ENCODE measurements around the gene IGSF23.
"Not testable (repeated sequence)": the region's sequence is repeated elsewhere in the genome, so short reads cannot be mapped to it uniquely, and the experiment has no call there.

The IGSF23 gene

DNA sequence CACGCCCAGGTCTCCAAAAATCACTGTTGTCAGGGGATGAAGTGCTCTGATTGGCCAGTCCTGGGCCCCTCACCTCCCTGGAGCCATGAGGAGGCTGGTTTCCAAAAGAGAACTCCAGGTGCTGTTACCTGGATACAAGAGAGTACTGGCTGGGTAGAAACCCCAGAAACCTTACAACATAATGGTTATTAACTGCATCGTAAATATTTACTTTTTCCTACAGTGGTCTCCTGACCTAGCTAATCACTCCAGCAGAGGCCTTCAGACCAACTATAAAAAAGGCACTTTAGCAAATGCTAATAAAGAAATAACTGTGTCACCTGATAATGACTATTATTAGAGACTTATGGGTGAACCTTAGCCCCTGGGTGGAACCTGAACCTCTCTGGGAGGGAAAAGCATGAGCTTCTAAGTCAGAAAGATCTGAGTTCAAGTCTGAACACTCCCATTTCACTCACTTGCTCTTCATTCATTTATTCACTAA, 1.5 kb upstream of the IGSF23 start:
- DNase-seq (ENCODE audit: low read depth in 2 of 2) = no peak

DNA sequence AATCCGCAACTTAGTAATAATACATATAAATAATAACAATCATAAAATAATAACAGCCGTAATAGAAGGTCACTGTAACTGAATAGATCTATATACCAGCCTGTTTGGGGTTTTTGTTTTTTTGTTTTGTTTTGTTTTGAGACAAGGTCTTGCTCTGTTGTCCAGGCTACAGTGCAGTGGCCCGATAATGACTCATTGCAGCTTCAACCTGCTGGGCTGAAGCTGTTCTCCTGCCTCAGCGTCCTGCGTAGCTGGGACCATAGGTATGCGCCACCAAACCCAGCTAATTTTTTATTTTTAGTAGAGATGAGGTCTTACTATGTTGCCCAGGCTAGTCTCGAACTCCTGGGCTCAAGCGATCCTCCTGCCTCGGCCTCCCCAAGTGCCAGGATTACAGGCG, 950 bp downstream of the IGSF23 start:
- no peak for DNase-seq (ENCODE audit: low read depth in 2 of 2)

DNA sequence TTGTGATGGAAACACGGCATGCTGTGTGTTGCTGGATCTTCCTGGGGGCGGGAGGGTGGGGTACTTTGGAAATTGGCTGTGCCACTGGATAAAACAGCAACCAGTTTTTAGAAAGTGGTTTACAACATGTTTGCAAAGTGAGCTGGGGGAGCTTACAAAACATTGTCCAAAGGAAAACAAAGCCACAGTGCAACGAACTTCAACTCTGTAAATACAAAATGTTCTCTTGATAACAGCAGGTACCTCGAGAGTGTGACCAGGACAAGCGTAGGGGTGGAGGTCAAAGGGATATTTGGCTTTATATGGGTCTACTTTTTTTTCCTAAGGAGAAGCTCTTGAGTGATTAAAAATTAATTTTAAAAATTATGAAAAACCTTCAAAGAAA, 2.5 kb downstream of the IGSF23 start:
- no peak for DNase-seq (ENCODE audit: low read depth in 2 of 2)

DNA sequence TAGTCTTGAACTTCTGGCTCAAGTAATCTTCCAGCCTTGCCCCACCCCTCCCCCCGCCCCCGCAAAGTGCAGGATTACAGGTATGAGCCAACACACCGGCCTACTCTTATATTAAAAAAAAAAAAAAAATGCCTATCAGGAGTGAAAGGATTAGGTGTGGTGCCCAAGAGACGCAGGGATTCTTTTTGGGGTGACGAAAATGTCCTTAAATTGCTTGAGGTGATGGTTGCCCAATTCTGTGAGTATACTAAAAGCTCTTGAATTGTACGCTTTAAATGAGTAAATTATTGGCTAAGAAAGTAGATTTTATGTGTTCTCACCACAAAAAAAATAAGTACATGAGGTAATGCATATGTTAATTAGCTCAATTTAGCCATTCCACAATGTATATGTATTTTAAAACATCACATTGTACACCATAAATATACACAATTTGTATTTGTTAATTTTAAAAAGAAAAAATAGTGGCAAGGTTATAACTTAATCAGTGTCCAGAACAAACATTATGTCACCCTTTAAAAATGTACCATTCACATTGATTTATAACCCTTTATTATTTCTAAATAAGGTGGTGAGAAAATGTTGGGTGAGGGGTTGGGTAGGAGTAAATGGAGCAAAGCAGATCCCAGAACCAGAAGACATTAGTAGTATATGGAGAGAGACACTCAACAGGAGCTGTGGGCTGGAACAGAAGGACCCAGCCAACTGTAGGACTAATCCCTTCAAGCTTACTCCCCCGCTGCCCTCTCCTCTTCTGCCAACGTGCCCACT, 3.9 kb downstream of the IGSF23 start:
- no peak for DNase-seq (ENCODE audit: low read depth in 2 of 2)

DNA sequence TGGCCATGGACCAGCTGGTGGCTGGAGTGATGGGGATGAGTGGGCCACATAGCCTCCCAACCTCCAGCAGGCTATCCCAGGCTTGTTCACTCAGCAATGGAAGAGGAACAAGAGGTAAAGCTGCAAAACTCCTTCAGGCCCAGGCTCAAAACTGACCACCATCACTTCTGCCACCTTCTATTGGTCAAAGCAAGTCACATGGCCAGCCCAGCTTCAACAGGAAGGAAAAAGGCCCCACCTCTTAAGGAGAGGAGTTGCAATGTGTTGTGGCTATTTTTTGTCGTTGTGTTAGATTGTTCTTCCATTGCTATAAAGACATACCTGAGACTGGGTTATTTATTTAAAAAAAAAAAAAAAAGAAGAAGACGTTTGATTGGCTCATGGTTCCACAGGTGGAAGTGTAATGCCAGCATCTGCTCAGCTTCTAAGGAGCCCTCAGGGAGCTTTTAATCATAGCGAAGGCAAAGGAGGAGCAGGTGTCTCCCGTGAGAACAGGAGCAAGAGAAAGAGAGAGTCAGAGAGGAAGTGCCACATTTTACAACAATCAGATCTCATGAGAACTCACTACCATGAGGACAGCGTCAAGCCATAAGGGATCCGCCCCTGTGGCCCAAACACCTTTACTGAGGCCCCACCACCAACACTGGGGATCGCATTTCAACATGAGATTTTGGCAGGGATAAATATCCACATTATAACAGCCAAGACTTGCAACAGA, 5.4 kb downstream of the IGSF23 start:
- DNase-seq (ENCODE audit: low read depth in 2 of 2) = no peak

DNA sequence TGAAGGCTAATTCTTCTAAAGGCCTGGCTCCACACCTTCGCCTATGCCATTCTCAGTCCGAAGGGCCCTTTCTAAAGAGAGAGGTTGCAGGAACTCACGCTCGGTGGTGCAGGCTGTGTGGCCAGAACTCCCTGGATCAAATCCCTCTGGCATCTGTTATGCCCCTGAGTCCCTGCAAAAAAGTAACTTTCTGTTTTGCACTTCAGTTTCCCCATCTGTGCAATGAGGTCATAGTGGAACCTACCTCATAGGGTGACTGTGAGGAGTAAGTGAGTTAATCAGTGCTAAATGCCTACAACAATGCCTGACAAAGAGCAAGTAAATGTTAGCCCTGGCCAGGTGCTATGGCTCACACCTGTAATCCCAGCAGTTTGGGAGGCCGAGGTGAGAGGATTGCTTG, 7.3 kb downstream of the IGSF23 start:
- DNase-seq (ENCODE audit: low read depth in 2 of 2) = no peak

DNA sequence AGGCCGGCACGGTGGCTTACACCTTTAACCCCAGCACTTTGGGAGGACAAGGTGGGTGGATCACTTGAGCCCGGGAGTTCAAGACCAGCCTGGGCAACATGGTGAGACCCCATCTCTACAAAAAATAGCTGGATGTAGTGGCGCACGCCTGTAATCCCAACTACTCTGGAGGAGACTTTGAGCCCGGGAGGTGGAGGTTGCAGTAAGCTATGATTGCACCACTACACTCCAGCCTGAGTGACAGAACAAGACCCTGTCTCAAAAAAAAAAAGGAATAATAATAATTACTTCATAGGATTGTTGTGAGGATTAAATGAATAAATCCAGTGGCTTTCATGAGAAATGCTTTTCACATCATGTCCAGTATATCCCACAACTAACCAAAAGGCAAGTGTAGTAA, 8.0 kb downstream of the IGSF23 start:
- no peak for DNase-seq (ENCODE audit: low read depth in 2 of 2)

DNA sequence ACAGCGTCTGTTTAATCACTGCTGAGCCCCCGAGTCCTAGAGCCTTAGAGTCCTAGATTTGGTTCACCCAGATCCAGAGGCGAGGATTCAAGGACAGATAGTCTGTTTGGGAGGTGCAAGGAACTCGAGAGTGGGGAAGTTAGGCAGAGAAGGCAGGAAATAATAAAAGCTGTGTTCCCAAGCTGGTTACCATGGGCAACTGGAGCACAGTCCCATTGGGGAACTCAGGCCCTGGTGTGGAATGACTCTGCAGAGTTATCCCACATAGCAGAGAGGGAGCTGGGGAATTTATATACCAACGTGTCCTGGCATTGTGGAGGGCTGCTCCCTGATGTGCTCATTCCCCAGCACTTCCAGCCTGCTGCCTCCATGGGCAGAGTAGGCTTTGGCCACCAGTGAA, 9.7 kb downstream of the IGSF23 start:
- DNase-seq (ENCODE audit: low read depth in 2 of 2) = no peak

DNA sequence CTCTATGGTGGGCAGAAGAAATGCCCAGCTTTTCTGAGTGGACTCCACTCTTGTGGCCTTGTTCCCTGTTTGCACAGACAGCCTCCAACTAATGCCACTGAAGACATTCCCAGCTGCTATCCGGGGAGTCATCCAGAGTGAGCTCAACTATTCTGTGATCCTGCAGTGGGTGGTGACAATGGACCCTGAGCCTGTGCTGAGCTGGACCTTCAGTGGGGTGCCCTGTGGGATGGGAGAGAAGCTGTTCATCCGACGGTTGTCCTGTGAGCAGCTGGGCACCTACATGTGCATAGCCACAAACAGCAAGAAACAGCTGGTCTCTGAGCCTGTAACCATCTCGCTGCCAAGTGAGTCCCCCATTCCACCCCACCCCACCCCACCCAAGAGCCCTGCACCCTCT, 10.3 kb downstream of the IGSF23 start:
- DNase-seq (ENCODE audit: low read depth in 2 of 2) = no peak

DNA sequence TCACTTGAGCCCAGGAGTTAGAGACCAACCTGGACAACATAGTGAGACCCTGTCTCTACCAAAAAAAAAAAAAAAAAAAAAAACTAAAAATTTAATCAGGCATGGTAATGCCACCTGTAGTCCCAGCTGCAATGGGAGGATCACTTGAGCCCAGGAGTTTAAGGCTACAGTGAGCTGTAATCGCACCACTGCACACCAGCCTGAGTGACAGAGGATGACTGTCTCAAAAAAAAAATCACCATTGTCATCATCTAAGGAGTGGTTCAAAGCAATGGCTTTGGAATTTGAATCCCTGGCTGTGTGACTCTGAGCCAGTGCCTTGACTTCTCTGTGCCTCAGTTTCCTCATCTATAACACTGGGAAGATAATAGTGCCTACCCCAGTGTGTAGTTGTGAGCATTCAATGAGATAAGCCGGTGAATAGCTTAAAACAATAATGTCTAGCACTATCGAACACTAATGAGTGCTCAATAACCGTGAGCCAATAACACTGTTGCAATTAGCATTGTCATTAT, 11.5 kb downstream of the IGSF23 start:
- no peak for DNase-seq (ENCODE audit: low read depth in 2 of 2)

DNA sequence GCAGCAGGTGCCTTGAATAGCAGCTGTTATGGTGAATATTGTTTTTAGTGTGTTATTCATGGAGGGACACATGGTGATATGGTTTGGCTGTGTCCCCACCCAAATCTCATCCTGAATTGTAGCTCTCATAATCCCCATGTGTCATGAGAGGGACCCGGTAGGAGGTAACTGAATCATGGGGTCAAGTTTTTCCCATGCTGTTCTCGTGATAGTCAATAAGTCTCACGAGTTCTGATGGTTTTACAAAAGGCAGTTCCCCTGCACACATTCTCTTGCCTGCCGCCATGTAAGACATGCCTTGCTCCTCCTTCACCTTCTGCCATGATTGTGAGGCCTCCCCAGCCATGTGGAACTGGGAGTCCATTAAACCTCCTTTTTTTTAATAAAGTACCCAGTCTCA, 12.3 kb downstream of the IGSF23 start:
- not testable (repeated sequence) for DNase-seq (ENCODE audit: low read depth in 2 of 2)

DNA sequence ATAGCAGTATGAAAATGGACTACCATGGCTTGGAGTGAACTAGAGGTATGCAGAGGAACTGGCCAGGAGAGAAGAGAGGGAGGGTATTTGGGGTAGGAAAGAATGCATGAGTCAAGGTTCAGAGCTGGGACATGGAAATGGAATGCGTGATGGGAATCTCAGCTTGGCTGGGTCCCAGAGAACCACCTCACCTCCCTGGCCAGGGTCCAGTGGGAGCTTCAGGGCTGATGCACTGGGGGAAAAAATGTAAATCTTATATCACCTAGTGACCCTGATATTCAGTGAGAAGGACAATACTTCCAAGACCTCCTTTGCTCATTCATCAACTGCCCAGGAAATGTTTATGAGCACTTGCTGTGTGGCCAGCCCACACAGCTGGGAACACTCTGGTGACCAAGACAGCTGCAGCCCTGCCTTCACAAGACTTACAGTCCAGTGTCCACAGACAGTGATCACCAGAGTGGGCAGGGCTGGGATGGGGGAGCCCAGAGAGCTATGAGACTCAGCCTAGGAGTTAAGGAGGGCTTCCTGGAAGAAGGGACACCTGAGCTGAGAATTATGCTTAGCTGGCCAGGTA, 12.8 kb downstream of the IGSF23 start:
- DNase-seq (ENCODE audit: low read depth in 2 of 2) = no peak

DNA sequence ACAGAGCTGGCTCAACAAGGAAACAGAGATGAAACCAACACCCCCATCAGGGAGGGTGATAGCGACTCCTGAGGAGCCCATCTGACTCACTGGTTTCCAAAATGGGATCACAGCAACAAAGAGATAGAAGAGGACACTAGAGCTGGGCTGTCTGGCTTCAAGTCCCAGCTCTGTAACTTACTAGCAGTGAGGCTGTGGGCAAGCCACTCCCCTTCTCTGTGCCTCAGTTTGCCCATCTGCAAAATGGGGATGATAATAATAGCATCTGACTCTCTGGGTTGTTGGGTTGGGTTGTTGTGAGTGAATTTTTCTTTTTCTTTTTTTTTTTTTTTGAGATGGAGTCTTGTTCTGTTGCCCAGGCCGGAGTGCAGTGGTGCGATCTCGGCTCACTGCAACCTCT, 14.3 kb downstream of the IGSF23 start:
- DNase-seq (ENCODE audit: low read depth in 2 of 2) = no peak

DNA sequence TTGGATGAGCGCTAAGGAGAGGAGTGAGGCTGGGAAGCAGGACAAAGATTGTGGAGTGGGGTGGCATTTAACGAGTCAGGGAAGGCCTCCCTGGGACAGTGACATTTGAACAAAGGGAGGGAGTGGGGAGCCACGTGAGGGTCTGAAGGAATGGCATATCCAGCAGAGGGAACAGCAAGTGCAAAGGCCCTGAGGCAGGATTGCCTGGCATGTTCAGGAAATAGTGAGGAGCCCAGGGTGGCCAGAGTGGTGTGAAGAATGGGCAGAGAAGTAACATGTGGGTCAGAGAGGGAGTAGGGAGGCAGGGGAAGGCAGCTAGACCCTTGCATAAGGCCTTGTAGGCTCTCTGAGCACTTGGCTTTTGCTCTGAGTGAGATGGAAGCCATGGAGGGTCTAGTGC, 15.4 kb downstream of the IGSF23 start:
- DNase-seq (ENCODE audit: low read depth in 2 of 2) = no peak

DNA sequence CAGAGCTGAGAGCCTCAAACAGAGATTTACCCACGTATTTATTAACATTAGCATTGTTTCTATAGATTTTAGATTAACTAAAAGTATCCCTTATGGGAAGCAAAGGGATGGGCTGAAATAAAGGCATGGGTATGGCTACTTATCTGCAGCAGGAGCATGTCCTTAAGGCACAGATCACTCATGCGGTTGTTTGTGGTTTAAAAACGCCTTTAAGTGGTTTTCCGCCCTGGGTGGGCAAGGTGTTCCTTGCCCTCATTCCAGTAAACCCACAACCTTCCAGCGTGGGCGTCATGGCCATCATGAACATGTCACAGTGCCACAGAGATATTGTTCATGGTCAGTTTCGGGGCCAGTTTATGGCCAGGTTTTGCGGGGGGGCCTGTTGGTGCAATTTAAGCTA, 18.2 kb downstream of the IGSF23 start:
- not testable (repeated sequence) for DNase-seq (ENCODE audit: low read depth in 2 of 2)

DNA sequence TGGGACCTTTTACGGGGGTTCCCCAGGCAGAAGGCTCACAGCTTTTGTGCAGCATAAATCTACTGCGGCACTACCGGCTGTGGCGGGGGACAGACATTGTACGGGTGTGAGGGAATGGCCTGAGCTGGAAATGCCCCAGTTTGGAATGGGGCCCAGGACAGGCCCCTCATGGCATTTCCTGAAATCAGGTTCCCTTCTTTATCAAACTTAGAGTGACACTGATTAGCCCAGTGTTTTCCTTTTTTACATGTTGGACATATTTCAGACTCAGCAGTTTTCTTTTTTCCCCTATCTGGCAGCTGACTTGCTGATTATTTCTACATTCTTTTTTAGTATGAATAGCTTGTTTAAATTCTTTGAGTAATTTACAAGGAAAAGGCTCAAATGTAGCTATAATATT, 20.7 kb downstream of the IGSF23 start:
- not testable (repeated sequence) for DNase-seq (ENCODE audit: low read depth in 2 of 2)

DNA sequence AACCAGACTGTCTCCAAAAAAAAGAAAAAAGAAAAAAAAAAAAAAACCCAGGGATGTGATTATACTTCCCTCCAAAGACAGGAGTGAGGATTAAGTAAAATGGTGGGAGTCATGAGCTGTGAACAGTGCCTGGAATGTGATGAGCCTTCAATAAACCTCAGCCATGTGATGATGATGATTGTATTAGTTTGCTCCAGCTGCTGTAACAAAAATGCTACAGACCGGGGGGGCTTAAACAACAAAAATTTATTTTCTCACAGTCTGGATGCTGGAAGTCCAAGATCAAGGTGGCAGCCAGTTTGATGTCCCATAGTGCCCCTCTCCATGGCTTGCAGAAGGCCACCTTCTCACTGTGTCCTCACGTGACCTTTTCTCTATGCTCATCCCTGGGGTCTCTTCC, 21.4 kb downstream of the IGSF23 start:
- DNase-seq (ENCODE audit: low read depth in 2 of 2) = no peak

DNA sequence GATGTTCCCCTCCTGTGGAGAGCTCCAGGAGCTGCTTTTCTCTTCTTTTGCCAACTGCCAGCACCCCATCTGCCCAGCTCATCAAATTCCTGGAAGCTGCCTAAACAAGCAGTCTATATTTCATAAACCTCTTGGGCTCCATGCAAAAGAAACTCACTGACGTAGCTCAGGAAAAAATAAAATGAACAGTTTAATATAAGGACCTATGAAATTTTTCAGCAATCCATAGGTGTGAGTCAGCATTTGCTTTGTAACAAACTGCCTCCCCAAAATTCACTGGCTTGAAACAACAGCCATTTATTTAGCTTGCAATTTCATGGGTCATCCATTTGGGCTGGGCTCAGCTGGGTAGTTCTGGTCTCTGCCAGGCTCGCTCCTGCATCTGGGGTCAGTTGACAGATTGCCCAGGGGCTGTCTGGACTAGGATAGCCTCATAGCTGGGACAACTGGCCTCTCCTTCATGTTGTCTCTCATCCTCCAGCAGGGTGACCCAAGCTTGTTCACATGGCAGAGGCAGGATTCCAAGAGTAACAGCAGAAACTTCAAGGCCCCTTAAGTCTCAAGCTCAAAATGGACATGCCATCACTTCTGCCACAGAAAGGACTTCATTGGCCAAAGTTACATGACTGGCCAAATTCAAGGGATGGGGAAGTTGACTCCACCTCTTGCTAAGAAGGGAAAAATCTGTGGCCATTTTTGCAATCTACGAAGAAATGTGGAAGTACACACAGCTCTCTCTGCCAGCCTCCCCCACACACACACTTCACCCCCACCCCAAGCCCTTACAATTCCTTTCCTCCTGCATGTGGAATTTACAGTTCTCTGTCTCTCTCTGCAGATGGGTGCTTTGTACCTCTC, 22.4 kb downstream of the IGSF23 start:
- no peak for DNase-seq (ENCODE audit: low read depth in 2 of 2)

DNA sequence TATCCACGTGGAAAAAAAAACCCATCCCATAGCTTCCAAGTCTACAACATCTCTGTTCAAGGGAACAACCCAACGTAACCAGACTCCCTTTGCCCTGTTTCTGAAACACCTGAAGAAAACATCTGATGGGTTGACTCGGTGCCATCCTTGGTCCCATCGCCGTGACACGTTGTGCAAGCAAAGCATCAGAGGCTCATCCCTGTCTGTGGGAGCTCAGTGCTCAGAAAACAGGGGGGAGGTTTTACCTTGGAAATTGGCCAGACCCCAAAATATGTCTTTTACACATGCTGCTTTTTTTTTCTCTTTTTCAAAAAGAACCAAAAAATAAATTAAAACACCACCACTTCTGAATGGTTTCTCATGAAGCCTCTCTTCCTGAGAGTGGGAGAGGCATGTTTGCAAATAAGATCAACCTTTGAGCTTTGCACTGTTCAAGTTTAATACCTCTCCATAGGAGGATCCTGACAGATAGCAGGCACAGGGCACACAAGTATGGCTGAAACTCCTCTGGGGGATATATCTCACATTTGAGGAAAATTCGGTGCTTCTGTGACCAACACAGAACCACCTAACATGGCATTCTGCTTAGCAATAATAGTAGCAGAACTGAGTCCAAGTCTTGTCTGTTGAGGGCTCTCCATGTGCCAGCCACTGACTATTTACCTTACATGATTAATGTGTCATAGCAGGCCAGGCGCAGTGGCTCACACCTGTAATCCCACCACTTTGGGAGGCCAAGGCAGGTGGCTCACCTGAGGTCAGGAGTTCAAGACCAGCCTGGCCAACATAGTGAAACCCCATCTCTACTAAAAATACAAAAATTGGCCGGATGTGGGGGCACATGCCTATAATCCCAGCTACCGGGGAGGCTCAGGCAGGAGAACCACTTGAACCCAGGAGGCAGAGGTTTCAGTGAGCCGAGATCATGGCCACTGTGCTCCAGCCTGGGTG, 23.4 kb downstream of the IGSF23 start:
- no peak for DNase-seq (ENCODE audit: low read depth in 2 of 2)

DNA sequence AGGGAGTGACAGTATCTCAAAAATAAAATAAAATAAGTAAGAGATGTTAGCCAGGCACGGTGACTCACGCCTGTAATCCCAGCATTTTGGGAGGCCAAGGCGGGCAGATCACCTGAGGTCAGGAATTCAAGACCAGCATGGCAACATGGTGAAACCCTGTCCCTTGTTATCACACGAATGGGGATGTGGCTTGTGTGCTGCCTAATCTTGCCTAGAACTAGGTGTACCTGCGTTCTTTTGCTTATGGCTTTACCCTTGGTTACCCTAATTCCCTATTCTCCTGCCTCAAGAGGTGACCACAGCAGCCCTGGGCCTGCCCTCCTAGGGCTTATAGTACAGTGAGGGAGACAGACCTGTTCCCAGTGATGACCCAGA, 24.0 kb downstream of the IGSF23 start:
- no peak for DNase-seq (ENCODE audit: low read depth in 2 of 2)

DNA sequence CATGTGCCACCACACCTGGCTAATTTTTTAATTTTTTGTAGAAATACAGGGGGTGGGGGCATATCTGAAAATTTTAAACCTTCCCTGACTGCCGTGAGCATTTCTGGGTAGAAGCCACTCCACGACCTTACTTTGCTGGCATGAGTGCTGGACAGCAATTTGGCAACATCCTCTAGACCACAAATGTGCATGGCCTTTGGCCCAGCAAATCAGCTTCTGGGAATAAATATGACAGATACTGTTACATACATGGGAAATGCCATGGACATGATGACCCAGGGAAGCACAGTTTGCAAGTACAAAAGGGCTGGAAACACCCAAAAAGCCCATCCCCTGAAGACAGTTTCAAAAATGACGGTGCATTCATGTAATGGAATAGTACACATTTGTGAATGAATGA, 27.2 kb downstream of the IGSF23 start:
- no peak for DNase-seq (ENCODE audit: low read depth in 2 of 2)
